Peyer's patch (tissue), 4 donors: Measurements from ENCODE around the gene ATXN1. TPM values are rescaled to one million over a fixed set of nuclear protein-coding genes. Genes with fewer than 3 reads are reported as not detected.

ENCODE experiments used
- DNase-seq, 3 donors: peaks; one replicate each; pipeline ENCODE4 v3.0.0-alpha.2; 2017 to 2019
- H3K27ac ChIP-seq, 4 donors: fragments of 200-600 bp; sonication (generic); one replicate each; pipeline ENCODE4 v1.5.1; 2016 to 2019
- H3K27me3 ChIP-seq, 2 donors: fragments of 200-600 bp; sonication (generic); one replicate each; pipeline ENCODE4 v1.5.1; 2019
- H3K36me3 ChIP-seq, 3 donors: fragments of 200-600 bp; sonication (generic); one replicate each; pipeline ENCODE4 v1.5.1; 2016 to 2019
- H3K4me1 ChIP-seq, 4 donors: fragments of 200-600 bp; sonication (generic); one replicate each; pipeline ENCODE4 v1.5.1; 2016 to 2019
- H3K4me3 ChIP-seq, 4 donors: fragments of 200-600 bp; sonication (generic); 1 replicate in 3 of 4; 2 replicates in 1 of 4; pipeline ENCODE4 v1.5.1; 2016 to 2019; ENCODE audit warnings: mild to moderate bottlenecking in 1 of 4
- H3K9me3 ChIP-seq, 4 donors: fragments of 200-600 bp; sonication (generic); one replicate each; pipeline ENCODE4 v1.5.1; 2016 to 2019; ENCODE audit warnings: mild to moderate bottlenecking in 1 of 4
- POLR2A ChIP-seq, 2 donors: fragments of 450-650 bp; IDR thresholded peaks; one replicate each; pipeline ENCODE4 v1.5.1; 2017; ENCODE audit warnings: antibody characterized with exemption in 2 of 2, mild to moderate bottlenecking in 2 of 2, moderate library complexity in 2 of 2
- total RNA-seq, 4 donors: library from RNA; depleted of rRNA; stranded (reverse); fragments of >200 nt; gene quantifications; one replicate each; pipeline ENCODE4 v1.1.0, GENCODE V29; 2016
- TF ChIP-seq, protein P1 (sequence below), 6 experiments: fragments of 450-650 bp in 4 of 6; fragments of 200-600 bp in 2 of 6; sonication (generic) in 1 of 6; IDR thresholded peaks; one replicate each; pipeline ENCODE4 v1.5.1; 2017 to 2019; ENCODE audit warnings: antibody characterized with exemption in 6 of 6, mild to moderate bottlenecking in 3 of 6, moderate library complexity in 1 of 6

ATXN1 gene
- total RNA-seq, 4 donors from 2014 or later, result 34.7 to 48.5 (median 43.1) TPM

DNA sequence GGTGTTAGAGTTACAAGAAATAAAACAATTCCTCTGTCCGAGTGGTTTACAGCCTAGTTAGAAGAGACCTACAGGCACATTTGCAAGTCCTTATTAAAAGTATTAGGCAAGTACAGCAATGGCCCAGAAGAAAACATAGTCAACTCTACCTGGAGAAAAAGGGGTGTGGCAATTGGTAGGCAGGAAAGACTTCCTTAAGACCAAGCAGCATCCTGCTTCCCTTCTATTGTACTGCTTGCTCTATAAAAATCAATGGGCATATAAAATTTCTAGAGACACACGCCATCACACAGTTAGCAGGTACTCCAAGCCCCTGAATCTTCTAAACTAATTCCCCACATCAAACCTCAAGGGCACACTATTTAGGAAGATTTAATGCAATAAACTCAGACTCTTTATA, 185.6 kb downstream of the ATXN1 start:
- H3K9me3 ChIP-seq, result no peaks in the 10 kb centered on the region
- H3K36me3 ChIP-seq, result peaks cover 0 to 9% (median 0%) of the 10 kb centered on the region in 3 donors
- H3K4me3 ChIP-seq, result no peak overlapping the region
- DNase-seq, result no peak
- no peak overlapping the region for H3K27ac ChIP-seq
- no peaks in the 10 kb centered on the region for H3K27me3 ChIP-seq
- TF ChIP-seq, protein P1, sequence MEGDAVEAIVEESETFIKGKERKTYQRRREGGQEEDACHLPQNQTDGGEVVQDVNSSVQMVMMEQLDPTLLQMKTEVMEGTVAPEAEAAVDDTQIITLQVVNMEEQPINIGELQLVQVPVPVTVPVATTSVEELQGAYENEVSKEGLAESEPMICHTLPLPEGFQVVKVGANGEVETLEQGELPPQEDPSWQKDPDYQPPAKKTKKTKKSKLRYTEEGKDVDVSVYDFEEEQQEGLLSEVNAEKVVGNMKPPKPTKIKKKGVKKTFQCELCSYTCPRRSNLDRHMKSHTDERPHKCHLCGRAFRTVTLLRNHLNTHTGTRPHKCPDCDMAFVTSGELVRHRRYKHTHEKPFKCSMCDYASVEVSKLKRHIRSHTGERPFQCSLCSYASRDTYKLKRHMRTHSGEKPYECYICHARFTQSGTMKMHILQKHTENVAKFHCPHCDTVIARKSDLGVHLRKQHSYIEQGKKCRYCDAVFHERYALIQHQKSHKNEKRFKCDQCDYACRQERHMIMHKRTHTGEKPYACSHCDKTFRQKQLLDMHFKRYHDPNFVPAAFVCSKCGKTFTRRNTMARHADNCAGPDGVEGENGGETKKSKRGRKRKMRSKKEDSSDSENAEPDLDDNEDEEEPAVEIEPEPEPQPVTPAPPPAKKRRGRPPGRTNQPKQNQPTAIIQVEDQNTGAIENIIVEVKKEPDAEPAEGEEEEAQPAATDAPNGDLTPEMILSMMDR (IDR thresholded peaks at IDR 0.05), result no peak
- no peak for TF ChIP-seq POLR2A (IDR thresholded peaks at IDR 0.05)
- H3K4me1 ChIP-seq, result peaks cover 0 to 7% (median 0%) of the 10 kb centered on the region in 4 donors

DNA sequence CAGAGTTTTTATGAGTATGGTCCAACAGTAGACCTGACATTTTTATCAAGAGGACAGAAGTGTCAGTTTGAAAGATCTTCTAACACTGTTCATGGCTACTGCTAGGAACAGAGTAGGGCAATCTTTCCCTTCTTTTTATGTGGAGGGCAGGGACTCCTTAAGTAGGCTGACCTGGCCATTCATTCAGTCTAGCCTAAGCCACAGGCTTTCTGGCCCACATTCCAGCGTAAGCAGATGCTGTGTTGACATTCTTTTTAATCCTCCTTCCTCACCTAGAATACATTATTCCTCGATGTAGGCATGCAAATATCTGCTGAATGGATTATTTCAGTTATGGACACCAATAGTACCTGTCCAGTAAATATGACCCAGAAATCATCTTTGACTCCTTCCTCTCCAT, 188.3 kb downstream of the ATXN1 start:
- TF ChIP-seq, protein P1 (IDR thresholded peaks at IDR 0.05), result no peak
- TF ChIP-seq POLR2A (IDR thresholded peaks at IDR 0.05), result no peak
- no peaks in the 10 kb centered on the region for H3K36me3 ChIP-seq
- peaks cover 0 to 7% (median 0%) of the 10 kb centered on the region in 4 donors for H3K4me1 ChIP-seq
- no peak overlapping the region for H3K27ac ChIP-seq
- H3K9me3 ChIP-seq, result no peaks in the 10 kb centered on the region
- H3K4me3 ChIP-seq, result no peak overlapping the region
- DNase-seq, result no peak
- H3K27me3 ChIP-seq, result no peaks in the 10 kb centered on the region

GRCh38 chr6:16572317-16572716, 188.9 kb downstream of the ATXN1 start:
- TF ChIP-seq, protein P1 (IDR thresholded peaks at IDR 0.05), result no peak
- TF ChIP-seq POLR2A (IDR thresholded peaks at IDR 0.05), result no peak
- Histone ChIP-seq H3K4me1 (peaks cover 0 to 7% (median 0%) of the 10 kb centered on the region in 4 donors), H3K27ac (no peak overlapping the region), H3K27me3 (no peaks in the 10 kb centered on the region), H3K36me3 (no peaks in the 10 kb centered on the region), H3K9me3 (no peaks in the 10 kb centered on the region), H3K4me3 (no peak overlapping the region)
- no peak for DNase-seq

GRCh38 chr6:16570946-16571345, 190.3 kb downstream of the ATXN1 start:
- Histone ChIP-seq H3K27me3 (no peaks in the 10 kb centered on the region), H3K4me3 (no peak overlapping the region), H3K36me3 (no peaks in the 10 kb centered on the region), H3K4me1 (peaks cover 0 to 3% (median 0%) of the 10 kb centered on the region in 4 donors), H3K27ac (no peak overlapping the region), H3K9me3 (no peaks in the 10 kb centered on the region)
- TF ChIP-seq, protein P1 (IDR thresholded peaks at IDR 0.05), result no peak
- no peak for TF ChIP-seq POLR2A (IDR thresholded peaks at IDR 0.05)
- DNase-seq, result no peak

- TF ChIP-seq, protein P1 (IDR thresholded peaks at IDR 0.05), result no peak
- TF ChIP-seq POLR2A (IDR thresholded peaks at IDR 0.05), result no peak
- Histone ChIP-seq H3K36me3 (no peaks in the 10 kb centered on the region), H3K4me1 (no peaks in the 10 kb centered on the region), H3K27ac (no peak overlapping the region), H3K9me3 (no peaks in the 10 kb centered on the region), H3K27me3 (no peaks in the 10 kb centered on the region), H3K4me3 (no peak overlapping the region)
- no peak for DNase-seq
Measured at GRCh38 chr6:16570221-16570553, 191.1 kb downstream of the ATXN1 start.

DNA sequence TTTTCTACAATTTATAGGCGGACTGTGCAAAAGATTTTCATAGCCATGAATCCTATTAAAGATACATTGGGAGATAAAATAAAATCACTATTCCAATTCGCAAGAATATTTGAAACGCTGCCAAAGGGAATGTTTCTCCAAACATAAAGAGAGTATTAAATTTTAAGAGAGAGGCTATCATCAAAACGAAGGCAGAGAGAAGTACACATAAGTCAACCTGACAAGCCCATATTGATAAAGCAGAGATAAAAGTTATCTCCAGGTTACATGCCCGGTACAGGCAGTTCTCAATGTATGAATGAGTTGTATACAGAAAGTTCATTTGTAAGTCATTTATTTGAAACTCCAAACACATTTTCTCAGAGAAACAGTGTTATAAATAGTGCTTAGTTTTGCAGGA, 193.1 kb downstream of the ATXN1 start:
- H3K9me3 ChIP-seq, result no peaks in the 10 kb centered on the region
- no peak overlapping the region for H3K27ac ChIP-seq
- DNase-seq, result no peak
- no peak for TF ChIP-seq POLR2A (IDR thresholded peaks at IDR 0.05)
- TF ChIP-seq, protein P1 (IDR thresholded peaks at IDR 0.05), result no peak
- no peaks in the 10 kb centered on the region for H3K36me3 ChIP-seq
- no peaks in the 10 kb centered on the region for H3K4me1 ChIP-seq
- no peak overlapping the region for H3K4me3 ChIP-seq
- no peaks in the 10 kb centered on the region for H3K27me3 ChIP-seq
